Measurements from ENCODE around the gene KBTBD8. TPM values are rescaled to one million over a fixed set of nuclear protein-coding genes. Genes with fewer than 3 reads are reported as not detected.

KBTBD8 gene
- total RNA-seq, 2 donors from 2014 or later = 3.5 to 6.2 TPM

GRCh38 chr3:67033079-67033478 is 35.0 kb downstream of the KBTBD8 start:
- Histone ChIP-seq H3K27ac (ENCODE audit: low read depth, low read length) (no peak overlapping the region), H3K27me3 (ENCODE audit: control insufficient read depth, insufficient read depth, low read length, poor library complexity, severe bottlenecking) (no peaks in the 10 kb centered on the region), H3K9ac (ENCODE audit: extremely low read depth, low read length, poor library complexity, severe bottlenecking) (no peak overlapping the region), H3K9me3 (ENCODE audit: control insufficient read depth, low read length) (no peaks in the 10 kb centered on the region), H3K4me1 (ENCODE audit: control insufficient read depth, insufficient read depth, low read length) (no peaks in the 10 kb centered on the region), H3K4me3 (ENCODE audit: low read length) (no peak overlapping the region), H3K36me3 (ENCODE audit: control insufficient read depth, insufficient read depth, low read length) (no peaks in the 10 kb centered on the region)
- Mint-ChIP-seq H3K4me1 (peaks cover 22% of the 10 kb centered on the region), H3K27ac (no peak overlapping the region), H3K27me3 (ENCODE audit: insufficient read depth) (no peaks in the 10 kb centered on the region), H3K36me3 (ENCODE audit: low read depth) (no peaks in the 10 kb centered on the region), H3K4me3 (no peak overlapping the region), H3K9me3 (no peaks in the 10 kb centered on the region)
- DNase-seq = no peak
- no peak for TF ChIP-seq CTCF (conservative IDR thresholded peaks at IDR 0.05)
- 72 to 91% methylated on average over 2 of the region's 2 CpGs for WGBS, 2 experiments (ENCODE audit: insufficient coverage in 1 of 2, insufficient read length in 1 of 2)

DNA sequence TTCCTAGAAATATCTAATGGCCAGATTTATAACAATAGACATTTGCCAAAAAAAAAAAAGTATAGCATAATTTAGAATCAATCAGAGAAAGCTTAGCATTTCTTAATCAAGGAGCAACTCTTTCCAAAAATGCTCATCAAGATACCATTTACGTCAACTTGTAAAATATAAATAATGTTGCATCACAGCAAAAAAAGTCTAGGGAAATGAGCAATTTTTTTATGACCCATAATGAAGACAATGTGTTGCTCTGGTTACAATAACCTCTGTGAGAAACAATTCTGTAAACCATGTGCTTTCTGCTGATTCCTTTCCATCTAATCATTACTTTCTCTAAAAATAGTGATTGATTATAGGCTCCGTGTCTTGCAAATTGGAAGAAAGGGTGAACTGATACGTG is 36.3 kb downstream of the KBTBD8 start:
- Mint-ChIP-seq H3K4me3 (no peak overlapping the region), H3K27me3 (ENCODE audit: insufficient read depth) (no peaks in the 10 kb centered on the region), H3K27ac (no peak overlapping the region), H3K36me3 (ENCODE audit: low read depth) (no peaks in the 10 kb centered on the region), H3K9me3 (no peaks in the 10 kb centered on the region), H3K4me1 (peaks cover 22% of the 10 kb centered on the region)
- no peak for DNase-seq
- H3K27ac ChIP-seq (ENCODE audit: low read depth, low read length) = no peak overlapping the region
- no peaks in the 10 kb centered on the region for H3K27me3 ChIP-seq (ENCODE audit: control insufficient read depth, insufficient read depth, low read length, poor library complexity, severe bottlenecking)
- no peak overlapping the region for H3K9ac ChIP-seq (ENCODE audit: extremely low read depth, low read length, poor library complexity, severe bottlenecking)
- no peaks in the 10 kb centered on the region for H3K9me3 ChIP-seq (ENCODE audit: control insufficient read depth, low read length)
- no peaks in the 10 kb centered on the region for H3K36me3 ChIP-seq (ENCODE audit: control insufficient read depth, insufficient read depth, low read length)
- WGBS, 2 experiments (ENCODE audit: insufficient coverage in 1 of 2, insufficient read length in 1 of 2) = 93 to 96% methylated on average over 2 to 3 of the region's 3 CpGs
- no peak for TF ChIP-seq CTCF (conservative IDR thresholded peaks at IDR 0.05)
- H3K4me1 ChIP-seq (ENCODE audit: control insufficient read depth, insufficient read depth, low read length) = no peaks in the 10 kb centered on the region
- no peak overlapping the region for H3K4me3 ChIP-seq (ENCODE audit: low read length)

DNA sequence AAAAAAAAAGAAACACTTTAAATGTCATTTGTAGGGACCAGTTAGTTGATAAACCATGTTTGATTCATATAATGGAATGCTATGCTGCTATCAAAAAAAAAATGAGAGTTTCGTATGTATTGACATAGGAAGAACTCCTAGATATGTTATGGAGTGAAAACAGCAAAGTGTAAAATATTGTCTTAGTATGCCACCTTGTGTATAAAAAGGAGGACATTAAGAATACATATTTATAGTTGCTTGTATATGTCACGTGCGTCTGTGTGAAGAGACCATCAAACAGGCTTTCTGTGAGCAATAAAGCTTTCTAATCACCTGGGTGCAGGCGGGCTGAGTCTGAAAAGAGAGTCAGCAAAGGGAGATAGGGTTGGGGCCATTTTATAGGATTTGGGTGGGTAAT is 39.5 kb downstream of the KBTBD8 start:
- Mint-ChIP-seq H3K4me3 (no peak overlapping the region), H3K36me3 (ENCODE audit: low read depth) (no peaks in the 10 kb centered on the region), H3K9me3 (no peaks in the 10 kb centered on the region), H3K27ac (no peak overlapping the region), H3K27me3 (ENCODE audit: insufficient read depth) (no peaks in the 10 kb centered on the region), H3K4me1 (peaks cover 6% of the 10 kb centered on the region)
- Histone ChIP-seq H3K27me3 (ENCODE audit: control insufficient read depth, insufficient read depth, low read length, poor library complexity, severe bottlenecking) (no peaks in the 10 kb centered on the region), H3K36me3 (ENCODE audit: control insufficient read depth, insufficient read depth, low read length) (no peaks in the 10 kb centered on the region), H3K9me3 (ENCODE audit: control insufficient read depth, low read length) (peaks cover 5% of the 10 kb centered on the region), H3K4me3 (ENCODE audit: low read length) (no peak overlapping the region), H3K9ac (ENCODE audit: extremely low read depth, low read length, poor library complexity, severe bottlenecking) (no peak overlapping the region), H3K27ac (ENCODE audit: low read depth, low read length) (no peak overlapping the region), H3K4me1 (ENCODE audit: control insufficient read depth, insufficient read depth, low read length) (no peaks in the 10 kb centered on the region)
- TF ChIP-seq CTCF (conservative IDR thresholded peaks at IDR 0.05) = no peak
- no peak for DNase-seq
- WGBS, 2 experiments (ENCODE audit: insufficient coverage in 1 of 2, insufficient read length in 1 of 2) = 85 to 91% methylated on average over 4 of the region's 4 CpGs

Measured in endodermal cell (in vitro differentiated cells).